SK-N-SH (cell line): Measurements from ENCODE around the gene EVL.

Source experiments
- EZH2phosphoT487 ChIP-seq: fragments of 200-600 bp; sonication (generic); IDR thresholded peaks from 2 replicates; pipeline ENCODE4 v1.6.1; 2017; ENCODE audit warnings: low read depth, mixed run types, mild to moderate bottlenecking, antibody characterized with exemption, moderate library complexity, borderline replicate concordance
- GABPA ChIP-seq: IDR thresholded peaks from 2 replicates; pipeline ENCODE4 v1.4.0; 2012; ENCODE audit warnings: low read depth, mild to moderate bottlenecking
- MAX ChIP-seq: IDR thresholded peaks from 2 replicates; pipeline ENCODE4 v1.4.0; 2012; ENCODE audit warnings: low read depth
- POLR2AphosphoS5 ChIP-seq: IDR thresholded peaks from 2 replicates; pipeline ENCODE4 v1.6.1; 2012; ENCODE audit warnings: low read depth, low read length
- TEAD4 ChIP-seq: IDR thresholded peaks from 2 replicates; pipeline ENCODE4 v1.4.0; 2012; ENCODE audit warnings: mild to moderate bottlenecking, borderline replicate concordance; ENCODE audit not compliant: insufficient read depth
- USF2 ChIP-seq: fragments of 150-350 bp; IDR thresholded peaks from 2 replicates; pipeline ENCODE4 v1.6.1; 2017; ENCODE audit warnings: antibody characterized with exemption, low read length, low read depth, borderline replicate concordance
- TF ChIP-seq, protein P1 (sequence below): fragments of 200-600 bp; sonication (generic); IDR thresholded peaks from 2 replicates; pipeline ENCODE4 v1.6.1; 2017; ENCODE audit warnings: antibody characterized with exemption, mild to moderate bottlenecking, moderate library complexity

- no peak for TF ChIP-seq GABPA
- TF ChIP-seq, protein P1, sequence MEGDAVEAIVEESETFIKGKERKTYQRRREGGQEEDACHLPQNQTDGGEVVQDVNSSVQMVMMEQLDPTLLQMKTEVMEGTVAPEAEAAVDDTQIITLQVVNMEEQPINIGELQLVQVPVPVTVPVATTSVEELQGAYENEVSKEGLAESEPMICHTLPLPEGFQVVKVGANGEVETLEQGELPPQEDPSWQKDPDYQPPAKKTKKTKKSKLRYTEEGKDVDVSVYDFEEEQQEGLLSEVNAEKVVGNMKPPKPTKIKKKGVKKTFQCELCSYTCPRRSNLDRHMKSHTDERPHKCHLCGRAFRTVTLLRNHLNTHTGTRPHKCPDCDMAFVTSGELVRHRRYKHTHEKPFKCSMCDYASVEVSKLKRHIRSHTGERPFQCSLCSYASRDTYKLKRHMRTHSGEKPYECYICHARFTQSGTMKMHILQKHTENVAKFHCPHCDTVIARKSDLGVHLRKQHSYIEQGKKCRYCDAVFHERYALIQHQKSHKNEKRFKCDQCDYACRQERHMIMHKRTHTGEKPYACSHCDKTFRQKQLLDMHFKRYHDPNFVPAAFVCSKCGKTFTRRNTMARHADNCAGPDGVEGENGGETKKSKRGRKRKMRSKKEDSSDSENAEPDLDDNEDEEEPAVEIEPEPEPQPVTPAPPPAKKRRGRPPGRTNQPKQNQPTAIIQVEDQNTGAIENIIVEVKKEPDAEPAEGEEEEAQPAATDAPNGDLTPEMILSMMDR: no peak
- no peak for TF ChIP-seq MAX
- no peak for TF ChIP-seq TEAD4
- no peak for TF ChIP-seq EZH2phosphoT487
- no peak for TF ChIP-seq USF2
- TF ChIP-seq POLR2AphosphoS5: no peak
Observed at GRCh38 chr14:100188392-100189030, 123.3 kb downstream of the EVL start.
